Measurements from ENCODE around the gene TMC5.

The TMC5 gene

GRCh38 chr16:19521471-19522396 is 104.1 kb downstream of the TMC5 start, which contains the start of gene GDE1:
TSS of gene GDE1 (minus strand) at chr16:19522098. CDS start at chr16:19521964, 134 bp downstream.
- Histone ChIP-seq H3K4me2 (ENCODE audit: low read length, poor library complexity, severe bottlenecking) (peak within 1 kb of the TSS; percentile 84), H3K18ac (ENCODE audit: low read depth in 1 of 2, low read length in 2 of 2) (peak within 1 kb of the TSS; percentile 94 to 96), H2AK5ac (ENCODE audit: low read length, severe bottlenecking) (peak within 1 kb of the TSS; percentile 70), H3K27ac (ENCODE audit: low read length, poor library complexity, severe bottlenecking) (peak within 1 kb of the TSS; percentile 82), H2BK5ac (ENCODE audit: low read depth, low read length, poor library complexity, severe bottlenecking) (peak within 1 kb of the TSS; percentile 59), H3K4me1 (ENCODE audit: control insufficient read depth, insufficient read depth, low read depth, low read length) (peaks cover 9% of the 10 kb centered on the region), H4K8ac (ENCODE audit: low read length) (peak within 1 kb of the TSS; percentile 73), H2BK15ac (ENCODE audit: low read depth, poor library complexity, severe bottlenecking) (peak within 1 kb of the TSS; percentile 88), H3K27me3 (ENCODE audit: control insufficient read depth in 1 of 2, insufficient read depth in 1 of 2, low read length in 2 of 2) (no peaks in the 10 kb centered on the region), H3K36me3 (ENCODE audit: control insufficient read depth in 1 of 2, insufficient read depth in 2 of 2, low read depth in 1 of 2, low read length in 2 of 2) (peaks cover 0 to 7% of the 10 kb centered on the region in 2 experiments), H3K4ac (ENCODE audit: low read depth in 1 of 2, low read length in 2 of 2) (peak within 1 kb of the TSS; percentile 92 to 97), H3K14ac (ENCODE audit: low read length in 2 of 2) (peak within 1 kb of the TSS in 1 of 2 experiments; percentile 98), H4K91ac (ENCODE audit: low read length) (peak within 1 kb of the TSS; percentile 92), H3K4me3 (ENCODE audit: insufficient read depth in 1 of 2, low read depth in 1 of 2, low read length in 2 of 2) (peak within 1 kb of the TSS; percentile 93 to 94), H2AFZ (ENCODE audit: low read depth, low read length) (peak within 1 kb of the TSS; percentile 99), H3K79me1 (replicated peaks; ENCODE audit: low read length, poor library complexity, severe bottlenecking) (peaks cover 18% of the 10 kb centered on the region), H3K23ac (ENCODE audit: low read length in 2 of 2) (peak within 1 kb of the TSS in 1 of 2 experiments; percentile 72), H3K9me3 (ENCODE audit: control insufficient read depth, low read length) (no peaks in the 10 kb centered on the region), H2BK12ac (ENCODE audit: low read length in 2 of 2) (peak within 1 kb of the TSS in 1 of 2 experiments; percentile 63), H3K9ac (ENCODE audit: low read length) (peak within 1 kb of the TSS; percentile 91), H2BK120ac (ENCODE audit: low read depth, low read length) (peak within 1 kb of the TSS; percentile 67)
- WGBS, result under 1% methylated on average over 56 of the region's 62 CpGs
- peak; percentile 94 for DNase-seq

DNA sequence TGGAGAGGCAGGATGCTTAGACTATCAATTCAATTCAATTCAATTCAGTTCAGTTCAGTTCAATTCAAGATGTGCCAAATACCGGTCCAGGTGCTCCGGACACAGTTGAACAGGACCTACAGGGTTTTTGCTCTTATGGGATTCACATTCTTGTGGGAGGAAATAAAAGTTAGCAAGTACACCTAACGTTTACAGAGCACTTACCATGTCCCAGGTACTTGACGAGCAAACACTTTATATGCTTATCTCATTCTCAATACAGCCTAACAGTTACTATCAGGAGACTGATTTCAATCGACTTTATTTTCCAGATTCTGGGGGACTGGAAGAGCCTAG is 104.7 kb downstream of the TMC5 start:
- Histone ChIP-seq H3K4me2 (ENCODE audit: low read length, poor library complexity, severe bottlenecking) (peak overlapping the region; percentile 84), H3K18ac (ENCODE audit: low read depth in 1 of 2, low read length in 2 of 2) (no peak overlapping the region), H2BK5ac (ENCODE audit: low read depth, low read length, poor library complexity, severe bottlenecking) (no peak overlapping the region), H3K23ac (ENCODE audit: low read length in 2 of 2) (no peak overlapping the region), H4K91ac (ENCODE audit: low read length) (no peak overlapping the region), H3K14ac (ENCODE audit: low read length in 2 of 2) (no peak overlapping the region), H3K79me1 (replicated peaks; ENCODE audit: low read length, poor library complexity, severe bottlenecking) (peaks cover 16% of the 10 kb centered on the region), H3K4ac (ENCODE audit: low read depth in 1 of 2, low read length in 2 of 2) (no peak overlapping the region), H3K27me3 (ENCODE audit: control insufficient read depth in 1 of 2, insufficient read depth in 1 of 2, low read length in 2 of 2) (no peaks in the 10 kb centered on the region), H2AK5ac (ENCODE audit: low read length, severe bottlenecking) (no peak overlapping the region), H3K9me3 (ENCODE audit: control insufficient read depth, low read length) (no peaks in the 10 kb centered on the region), H4K8ac (ENCODE audit: low read length) (no peak overlapping the region), H2BK120ac (ENCODE audit: low read depth, low read length) (no peak overlapping the region), H3K4me3 (ENCODE audit: insufficient read depth in 1 of 2, low read depth in 1 of 2, low read length in 2 of 2) (peak overlapping the region in 1 of 2 experiments; percentile 94), H3K27ac (ENCODE audit: low read length, poor library complexity, severe bottlenecking) (no peak overlapping the region), H3K36me3 (ENCODE audit: control insufficient read depth in 1 of 2, insufficient read depth in 2 of 2, low read depth in 1 of 2, low read length in 2 of 2) (peaks cover 0 to 3% of the 10 kb centered on the region in 2 experiments), H2AFZ (ENCODE audit: low read depth, low read length) (no peak overlapping the region), H3K9ac (ENCODE audit: low read length) (peak overlapping the region; percentile 91), H3K4me1 (ENCODE audit: control insufficient read depth, insufficient read depth, low read depth, low read length) (peaks cover 9% of the 10 kb centered on the region), H2BK12ac (ENCODE audit: low read length in 2 of 2) (peak overlapping the region in 1 of 2 experiments; percentile 18), H2BK15ac (ENCODE audit: low read depth, poor library complexity, severe bottlenecking) (no peak overlapping the region)
- no peak for DNase-seq
- 73% methylated on average over 4 of the region's 5 CpGs for WGBS

GRCh38 chr16:19522760-19523159 is 105.1 kb downstream of the TMC5 start:
- no peak overlapping the region for H3K4me2 ChIP-seq (ENCODE audit: low read length, poor library complexity, severe bottlenecking)
- H2AK5ac ChIP-seq (ENCODE audit: low read length, severe bottlenecking), result peak overlapping the region; percentile 70
- H2BK5ac ChIP-seq (ENCODE audit: low read depth, low read length, poor library complexity, severe bottlenecking), result no peak overlapping the region
- H2BK12ac ChIP-seq (ENCODE audit: low read length in 2 of 2), result no peak overlapping the region
- no peak overlapping the region for H3K23ac ChIP-seq (ENCODE audit: low read length in 2 of 2)
- no peak overlapping the region for H2BK15ac ChIP-seq (ENCODE audit: low read depth, poor library complexity, severe bottlenecking)
- H3K36me3 ChIP-seq (ENCODE audit: control insufficient read depth in 1 of 2, insufficient read depth in 2 of 2, low read depth in 1 of 2, low read length in 2 of 2), result peaks cover 0 to 4% of the 10 kb centered on the region in 2 experiments
- no peak overlapping the region for H4K8ac ChIP-seq (ENCODE audit: low read length)
- no peaks in the 10 kb centered on the region for H3K27me3 ChIP-seq (ENCODE audit: control insufficient read depth in 1 of 2, insufficient read depth in 1 of 2, low read length in 2 of 2)
- H3K4me1 ChIP-seq (ENCODE audit: control insufficient read depth, insufficient read depth, low read depth, low read length), result peaks cover 9% of the 10 kb centered on the region
- H3K9ac ChIP-seq (ENCODE audit: low read length), result no peak overlapping the region
- H3K79me1 ChIP-seq (replicated peaks; ENCODE audit: low read length, poor library complexity, severe bottlenecking), result peaks cover 16% of the 10 kb centered on the region
- H2AFZ ChIP-seq (ENCODE audit: low read depth, low read length), result no peak overlapping the region
- peak overlapping the region in 1 of 2 experiments; percentile 21 for H3K4ac ChIP-seq (ENCODE audit: low read depth in 1 of 2, low read length in 2 of 2)
- H3K14ac ChIP-seq (ENCODE audit: low read length in 2 of 2), result no peak overlapping the region
- no peak for DNase-seq
- no peak overlapping the region for H3K18ac ChIP-seq (ENCODE audit: low read depth in 1 of 2, low read length in 2 of 2)
- H4K91ac ChIP-seq (ENCODE audit: low read length), result no peak overlapping the region
- H3K4me3 ChIP-seq (ENCODE audit: insufficient read depth in 1 of 2, low read depth in 1 of 2, low read length in 2 of 2), result no peak overlapping the region
- 60% methylated on average over 1 of the region's 2 CpGs for WGBS
- no peak overlapping the region for H3K27ac ChIP-seq (ENCODE audit: low read length, poor library complexity, severe bottlenecking)
- no peak overlapping the region for H2BK120ac ChIP-seq (ENCODE audit: low read depth, low read length)
- no peaks in the 10 kb centered on the region for H3K9me3 ChIP-seq (ENCODE audit: control insufficient read depth, low read length)

- Histone ChIP-seq H3K9me3 (ENCODE audit: control insufficient read depth, low read length) (no peaks in the 10 kb centered on the region), H4K8ac (ENCODE audit: low read length) (no peak overlapping the region), H2BK15ac (ENCODE audit: low read depth, poor library complexity, severe bottlenecking) (no peak overlapping the region), H3K4me3 (ENCODE audit: insufficient read depth in 1 of 2, low read depth in 1 of 2, low read length in 2 of 2) (no peak overlapping the region), H2BK12ac (ENCODE audit: low read length in 2 of 2) (peak overlapping the region in 1 of 2 experiments; percentile 63), H2BK5ac (ENCODE audit: low read depth, low read length, poor library complexity, severe bottlenecking) (no peak overlapping the region), H3K23ac (ENCODE audit: low read length in 2 of 2) (no peak overlapping the region), H3K4me2 (ENCODE audit: low read length, poor library complexity, severe bottlenecking) (no peak overlapping the region), H3K27ac (ENCODE audit: low read length, poor library complexity, severe bottlenecking) (no peak overlapping the region), H3K14ac (ENCODE audit: low read length in 2 of 2) (no peak overlapping the region), H3K27me3 (ENCODE audit: control insufficient read depth in 1 of 2, insufficient read depth in 1 of 2, low read length in 2 of 2) (no peaks in the 10 kb centered on the region), H3K18ac (ENCODE audit: low read depth in 1 of 2, low read length in 2 of 2) (no peak overlapping the region), H3K4me1 (ENCODE audit: control insufficient read depth, insufficient read depth, low read depth, low read length) (peaks cover 9% of the 10 kb centered on the region), H3K36me3 (ENCODE audit: control insufficient read depth in 1 of 2, insufficient read depth in 2 of 2, low read depth in 1 of 2, low read length in 2 of 2) (peaks cover 0 to 8% of the 10 kb centered on the region in 2 experiments), H4K91ac (ENCODE audit: low read length) (no peak overlapping the region), H2AK5ac (ENCODE audit: low read length, severe bottlenecking) (no peak overlapping the region), H3K79me1 (replicated peaks; ENCODE audit: low read length, poor library complexity, severe bottlenecking) (peaks cover 16% of the 10 kb centered on the region), H3K9ac (ENCODE audit: low read length) (no peak overlapping the region), H2AFZ (ENCODE audit: low read depth, low read length) (no peak overlapping the region), H2BK120ac (ENCODE audit: low read depth, low read length) (no peak overlapping the region), H3K4ac (ENCODE audit: low read depth in 1 of 2, low read length in 2 of 2) (no peak overlapping the region)
- 77% methylated on average over 18 of the region's 18 CpGs for WGBS
- no peak for DNase-seq
These were observed 105.5 kb downstream of the TMC5 start for GRCh38 chr16:19523184-19523558.

All from mesenchymal stem cell (in vitro differentiated cells and primary cell).